Measurements from ENCODE around the gene SUSD1. TPM values are rescaled to one million over a fixed set of nuclear protein-coding genes. Genes with fewer than 3 reads are reported as not detected.

SUSD1 gene
- total RNA-seq, 1 experiment from 2014 or later: 8.1 TPM

DNA sequence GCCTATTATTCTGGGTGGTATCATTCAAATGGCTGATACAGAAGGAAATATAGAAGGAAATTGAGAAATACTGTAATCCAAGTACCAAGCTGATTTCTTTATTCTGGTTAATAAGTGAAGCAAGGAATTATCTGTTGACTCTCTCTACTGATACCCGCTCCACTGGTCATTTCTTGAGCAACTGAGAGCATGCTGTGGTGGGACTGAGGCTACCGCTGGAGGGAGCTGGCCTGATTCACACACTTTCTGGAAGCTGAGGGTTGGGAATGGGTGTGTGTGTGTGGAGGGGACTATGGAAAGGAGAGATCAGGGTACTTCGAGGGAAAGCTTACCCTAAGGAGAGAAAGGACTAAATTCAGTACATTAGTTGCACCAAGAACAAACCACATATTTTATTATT lies 174.4 kb downstream of the SUSD1 start:
- no CpG with 5 or more reads among the region's 3 CpGs for WGBS (ENCODE audit: extremely low coverage, insufficient read length, low lambda C conversion rate)
- DNase-seq: peak; percentile 49

More for the DNA sequence above, 174.4 kb downstream of the SUSD1 start:
- Histone ChIP-seq H2BK120ac (ENCODE audit: low read depth, low read length, poor library complexity, severe bottlenecking) (no peak overlapping the region), H3K9me3 (ENCODE audit: control insufficient read depth, low read depth, low read length) (no peaks in the 10 kb centered on the region), H3K4ac (ENCODE audit: low read depth, low read length) (no peak overlapping the region), H3K18ac (ENCODE audit: insufficient read length, low read depth, low read length) (no peak overlapping the region), H2BK12ac (ENCODE audit: insufficient read length, low read depth, low read length) (no peak overlapping the region), H2BK20ac (ENCODE audit: low read depth, low read length, poor library complexity, severe bottlenecking) (no peak overlapping the region), H4K8ac (replicated peaks; ENCODE audit: insufficient read length, low read depth, low read length) (no peak overlapping the region), H3K79me1 (ENCODE audit: insufficient read depth, low read depth, low read length, poor library complexity, severe bottlenecking) (no peaks in the 10 kb centered on the region), H3K4me1 (ENCODE audit: insufficient read depth, low read length) (no peaks in the 10 kb centered on the region), H4K5ac (ENCODE audit: insufficient read length, low read depth, low read length) (no peak overlapping the region), H3K23me2 (ENCODE audit: insufficient read length, low read depth, low read length, poor library complexity, severe bottlenecking) (no peaks in the 10 kb centered on the region), H4K20me1 (ENCODE audit: control insufficient read depth, insufficient read depth, insufficient read length) (no peaks in the 10 kb centered on the region), H2BK5ac (ENCODE audit: insufficient read length, low read length) (no peak overlapping the region), H3K79me2 (ENCODE audit: insufficient read depth, low read length) (no peaks in the 10 kb centered on the region), H2AFZ (ENCODE audit: low read length) (no peak overlapping the region), H3K56ac (ENCODE audit: insufficient read length, low read depth, low read length) (no peak overlapping the region), H4K91ac (ENCODE audit: insufficient read length, low read depth, low read length) (no peak overlapping the region), H3T11ph (ENCODE audit: low read length) (no peak overlapping the region), H2AK5ac (ENCODE audit: insufficient read length, low read length) (no peak overlapping the region), H3K27ac (ENCODE audit: insufficient read length, low read depth, low read length) (no peak overlapping the region), H3K23ac (ENCODE audit: insufficient read length, low read depth, low read length) (no peak overlapping the region), H3K27me3 (ENCODE audit: insufficient read depth, low read length) (no peaks in the 10 kb centered on the region), H3K4me2 (ENCODE audit: insufficient read depth, insufficient read length, low read length) (no peak overlapping the region), H3K9ac (ENCODE audit: extremely low read depth, insufficient read length, low read length) (no peak overlapping the region), H2BK15ac (ENCODE audit: low read depth, low read length) (no peak overlapping the region), H3K14ac (ENCODE audit: insufficient read depth, low read length) (no peak overlapping the region)
- no peaks in the 10 kb centered on the region for H3K36me3 Mint-ChIP-seq (ENCODE audit: insufficient read depth in 1 of 3, low read depth in 3 of 3)
- TF ChIP-seq, protein P1, sequence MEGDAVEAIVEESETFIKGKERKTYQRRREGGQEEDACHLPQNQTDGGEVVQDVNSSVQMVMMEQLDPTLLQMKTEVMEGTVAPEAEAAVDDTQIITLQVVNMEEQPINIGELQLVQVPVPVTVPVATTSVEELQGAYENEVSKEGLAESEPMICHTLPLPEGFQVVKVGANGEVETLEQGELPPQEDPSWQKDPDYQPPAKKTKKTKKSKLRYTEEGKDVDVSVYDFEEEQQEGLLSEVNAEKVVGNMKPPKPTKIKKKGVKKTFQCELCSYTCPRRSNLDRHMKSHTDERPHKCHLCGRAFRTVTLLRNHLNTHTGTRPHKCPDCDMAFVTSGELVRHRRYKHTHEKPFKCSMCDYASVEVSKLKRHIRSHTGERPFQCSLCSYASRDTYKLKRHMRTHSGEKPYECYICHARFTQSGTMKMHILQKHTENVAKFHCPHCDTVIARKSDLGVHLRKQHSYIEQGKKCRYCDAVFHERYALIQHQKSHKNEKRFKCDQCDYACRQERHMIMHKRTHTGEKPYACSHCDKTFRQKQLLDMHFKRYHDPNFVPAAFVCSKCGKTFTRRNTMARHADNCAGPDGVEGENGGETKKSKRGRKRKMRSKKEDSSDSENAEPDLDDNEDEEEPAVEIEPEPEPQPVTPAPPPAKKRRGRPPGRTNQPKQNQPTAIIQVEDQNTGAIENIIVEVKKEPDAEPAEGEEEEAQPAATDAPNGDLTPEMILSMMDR (conservative IDR thresholded peaks at IDR 0.05): peak; percentile 52
- peaks cover 0 to under 1% of the 10 kb centered on the region in 2 experiments; a peak in 1 of 4 replicates for H3K4me1 Mint-ChIP-seq
- no peak overlapping the region for H3K27ac Mint-ChIP-seq
- H3K9me3 Mint-ChIP-seq: no peaks in the 10 kb centered on the region
- H3K27me3 Mint-ChIP-seq (ENCODE audit: low read depth): no peaks in the 10 kb centered on the region
- no peak overlapping the region for H3K4me3 Mint-ChIP-seq
